ENCODE data around the gene CCSER1. TPM values are rescaled to one million over a fixed set of nuclear protein-coding genes. Genes with fewer than 3 reads are reported as not detected.

Gene CCSER1
- total RNA-seq, 8 experiments from 2014 or later, result 6.9 to 59.5 (median 25.8) TPM

DNA sequence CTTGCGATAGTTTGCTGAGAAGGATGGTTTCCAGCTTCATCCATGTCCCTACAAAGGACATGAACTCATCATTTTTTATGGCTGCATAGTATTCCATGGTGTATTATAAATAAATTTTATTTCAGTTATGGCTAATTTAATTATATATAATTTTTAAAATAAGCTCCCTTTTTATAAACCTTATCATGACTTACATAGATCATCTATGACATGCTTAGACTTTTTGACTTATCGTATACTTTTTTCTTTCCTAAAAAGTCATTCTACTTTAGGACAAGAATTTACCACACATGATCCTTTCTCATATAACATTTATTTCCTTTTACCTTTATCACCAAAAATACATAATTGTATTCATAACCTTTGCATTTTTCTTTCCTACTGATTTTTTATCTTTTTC, 376.5 kb downstream of the CCSER1 start:
- H3K4me3 ChIP-seq, result no peak overlapping the region
- no peak overlapping the region for H3K27ac ChIP-seq
- H3K4me1 ChIP-seq (replicated peaks in 1 of 2), result no peaks in the 10 kb centered on the region
- no peak for ATAC-seq (replicated peaks in 6 of 8)
- in situ Hi-C loops (cut with MboI; ENCODE audit: low pct_unique_long_range_greater_than_20kb in 2 of 9, low sequenced_read_pairs in 9 of 9, unreplicated experiment in 9 of 9), result no loop called here
- WGBS, 10 experiments, result 36 to 100% (median 81%) methylated on average over 1 to 2 of the region's 2 CpGs

- Histone ChIP-seq H3K4me1 (replicated peaks in 1 of 2) (no peaks in the 10 kb centered on the region), H3K4me3 (no peak overlapping the region), H3K27ac (no peak overlapping the region)
- in situ Hi-C loops (cut with MboI; ENCODE audit: low pct_unique_long_range_greater_than_20kb in 2 of 9, low sequenced_read_pairs in 9 of 9, unreplicated experiment in 9 of 9), result no loop called here
- no peak for ATAC-seq (replicated peaks in 6 of 8)
Observed at GRCh38 chr4:90515191-90515590, 388.0 kb downstream of the CCSER1 start.

GRCh38 chr4:90528551-90528950, 401.4 kb downstream of the CCSER1 start:
- WGBS, 10 experiments, result 0 to 100% (median 75%) methylated on average over 1 of the region's 1 CpG; no CpG with 5 or more reads in 1 of the 10 experiments
- in situ Hi-C loops (cut with MboI; ENCODE audit: low pct_unique_long_range_greater_than_20kb in 2 of 9, low sequenced_read_pairs in 9 of 9, unreplicated experiment in 9 of 9), result no loop called here
- no peak for ATAC-seq (replicated peaks in 6 of 8)
- H3K4me1 ChIP-seq (replicated peaks in 1 of 2), result no peaks in the 10 kb centered on the region
- no peak overlapping the region for H3K4me3 ChIP-seq
- no peak overlapping the region for H3K27ac ChIP-seq

- in situ Hi-C loops (cut with MboI; ENCODE audit: low pct_unique_long_range_greater_than_20kb in 2 of 9, low sequenced_read_pairs in 9 of 9, unreplicated experiment in 9 of 9), result no loop called here
- Histone ChIP-seq H3K4me3 (no peak overlapping the region), H3K4me1 (replicated peaks in 1 of 2) (no peaks in the 10 kb centered on the region), H3K27ac (no peak overlapping the region)
- peak in 1 of 8 experiments; percentile 32 for ATAC-seq (replicated peaks in 6 of 8)
- 0 to 100% (median 80%) methylated on average over 1 of the region's 1 CpG; no CpG with 5 or more reads in 5 of the 10 experiments for WGBS, 10 experiments
Observed at GRCh38 chr4:90536408-90536807, 409.2 kb downstream of the CCSER1 start.

DNA sequence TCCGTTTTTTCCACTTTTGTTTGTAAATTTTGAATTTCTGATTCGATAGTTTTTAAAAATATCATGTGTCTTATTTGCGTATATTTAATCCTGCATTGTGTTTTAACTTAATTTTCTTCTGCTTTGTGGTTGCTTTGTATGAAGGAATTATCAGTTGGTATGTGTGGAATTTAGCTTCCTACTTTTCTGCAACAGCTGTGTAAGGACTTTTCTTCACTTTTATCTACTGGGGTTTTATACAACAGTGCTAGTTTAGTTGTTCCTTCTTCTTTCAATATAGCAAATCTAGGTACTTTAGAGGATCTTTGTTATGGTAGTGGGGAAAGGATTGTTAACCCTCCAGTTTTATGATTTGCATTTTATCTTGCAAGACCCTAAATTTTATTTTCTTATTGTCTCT, 410.3 kb downstream of the CCSER1 start:
- no peak for ATAC-seq (replicated peaks in 6 of 8)
- in situ Hi-C loops (cut with MboI; ENCODE audit: low pct_unique_long_range_greater_than_20kb in 2 of 9, low sequenced_read_pairs in 9 of 9, unreplicated experiment in 9 of 9), result no loop called here
- 11 to 100% (median 84%) methylated on average over 2 to 3 of the region's 3 CpGs for WGBS, 10 experiments
- H3K4me3 ChIP-seq, result no peak overlapping the region
- H3K4me1 ChIP-seq (replicated peaks in 1 of 2), result no peaks in the 10 kb centered on the region
- H3K27ac ChIP-seq, result no peak overlapping the region

DNA sequence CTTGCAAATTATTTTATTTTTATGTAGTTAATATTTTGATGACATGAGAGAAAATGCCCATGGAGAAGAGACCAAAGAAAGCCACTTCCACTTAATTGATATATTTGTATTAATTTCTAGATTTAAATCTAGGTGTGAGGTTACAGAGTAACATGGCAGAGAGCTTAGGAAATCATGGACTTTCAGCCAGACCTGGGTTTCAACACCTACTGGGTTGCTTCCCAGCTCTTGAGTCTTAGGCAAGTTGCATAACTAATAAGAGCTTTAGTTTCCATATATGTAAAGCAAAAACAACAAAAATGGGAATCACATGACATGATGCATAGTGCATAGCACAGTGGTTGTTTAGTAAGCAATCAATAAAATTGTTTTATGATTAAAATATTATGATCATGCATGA, 413.3 kb downstream of the CCSER1 start:
- no peak overlapping the region for H3K27ac ChIP-seq
- no peak for ATAC-seq (replicated peaks in 6 of 8)
- H3K4me3 ChIP-seq, result no peak overlapping the region
- no peaks in the 10 kb centered on the region for H3K4me1 ChIP-seq (replicated peaks in 1 of 2)
- in situ Hi-C loops (cut with MboI; ENCODE audit: low pct_unique_long_range_greater_than_20kb in 2 of 9, low sequenced_read_pairs in 9 of 9, unreplicated experiment in 9 of 9), result no loop called here

GRCh38 chr4:90542216-90542615, 415.0 kb downstream of the CCSER1 start:
- H3K4me3 ChIP-seq, result no peak overlapping the region
- no peaks in the 10 kb centered on the region for H3K4me1 ChIP-seq (replicated peaks in 1 of 2)
- peak in 2 of 8 experiments; percentile 20 to 35 for ATAC-seq (replicated peaks in 6 of 8)
- no peak overlapping the region for H3K27ac ChIP-seq
- 0 to 100% (median 84%) methylated on average over 1 to 4 of the region's 4 CpGs for WGBS, 10 experiments
- in situ Hi-C loops (cut with MboI; ENCODE audit: low pct_unique_long_range_greater_than_20kb in 2 of 9, low sequenced_read_pairs in 9 of 9, unreplicated experiment in 9 of 9), result no loop called here

GRCh38 chr4:90543419-90544170, 416.4 kb downstream of the CCSER1 start:
- Histone ChIP-seq H3K27ac (no peak overlapping the region), H3K4me3 (no peak overlapping the region), H3K4me1 (replicated peaks in 1 of 2) (no peaks in the 10 kb centered on the region)
- no peak for ATAC-seq (replicated peaks in 6 of 8)
- in situ Hi-C loops (cut with MboI; ENCODE audit: low pct_unique_long_range_greater_than_20kb in 2 of 9, low sequenced_read_pairs in 9 of 9, unreplicated experiment in 9 of 9), result no loop called here
- 0 to 98% (median 77%) methylated on average over 2 to 5 of the region's 5 CpGs for WGBS, 10 experiments

GRCh38 chr4:90544532-90545045, 417.4 kb downstream of the CCSER1 start:
- WGBS, 10 experiments, result 0 to 88% (median 71%) methylated on average over 1 to 2 of the region's 2 CpGs; no CpG with 5 or more reads in 4 of the 10 experiments
- ATAC-seq (replicated peaks in 6 of 8), result peak in 1 of 8 experiments; percentile 81
- in situ Hi-C loops (cut with MboI; ENCODE audit: low pct_unique_long_range_greater_than_20kb in 2 of 9, low sequenced_read_pairs in 9 of 9, unreplicated experiment in 9 of 9), result no loop called here
- Histone ChIP-seq H3K4me3 (no peak overlapping the region), H3K27ac (no peak overlapping the region), H3K4me1 (replicated peaks in 1 of 2) (no peaks in the 10 kb centered on the region)

- in situ Hi-C loops (cut with MboI; ENCODE audit: low pct_unique_long_range_greater_than_20kb in 2 of 9, low sequenced_read_pairs in 9 of 9, unreplicated experiment in 9 of 9), result no loop called here
- Histone ChIP-seq H3K4me1 (replicated peaks in 1 of 2) (no peaks in the 10 kb centered on the region), H3K27ac (no peak overlapping the region), H3K4me3 (no peak overlapping the region)
- ATAC-seq (replicated peaks in 6 of 8), result no peak
- 13 to 94% (median 83%) methylated on average over 3 to 4 of the region's 4 CpGs; no CpG with 5 or more reads in 1 of the 10 experiments for WGBS, 10 experiments
Observed at GRCh38 chr4:90545380-90545779, 418.2 kb downstream of the CCSER1 start.

- H3K4me1 ChIP-seq (replicated peaks in 1 of 2), result no peaks in the 10 kb centered on the region
- no peak for ATAC-seq (replicated peaks in 6 of 8)
- in situ Hi-C loops (cut with MboI; ENCODE audit: low pct_unique_long_range_greater_than_20kb in 2 of 9, low sequenced_read_pairs in 9 of 9, unreplicated experiment in 9 of 9), result no loop called here
- H3K27ac ChIP-seq, result no peak overlapping the region
- WGBS, 10 experiments, result 0 to 100% (median 93%) methylated on average over 1 of the region's 1 CpG; no CpG with 5 or more reads in 4 of the 10 experiments
- H3K4me3 ChIP-seq, result no peak overlapping the region
Observed at GRCh38 chr4:90546114-90546513, 418.9 kb downstream of the CCSER1 start.

- 0 to 100% (median 98%) methylated on average over 1 to 2 of the region's 2 CpGs; no CpG with 5 or more reads in 6 of the 10 experiments for WGBS, 10 experiments
- no peaks in the 10 kb centered on the region for H3K4me1 ChIP-seq (replicated peaks in 1 of 2)
- no peak for ATAC-seq (replicated peaks in 6 of 8)
- no peak overlapping the region for H3K4me3 ChIP-seq
- in situ Hi-C loops (cut with MboI; ENCODE audit: low pct_unique_long_range_greater_than_20kb in 2 of 9, low sequenced_read_pairs in 9 of 9, unreplicated experiment in 9 of 9), result no loop called here
- H3K27ac ChIP-seq, result no peak overlapping the region
Observed at GRCh38 chr4:90570615-90571014, 443.4 kb downstream of the CCSER1 start.

DNA sequence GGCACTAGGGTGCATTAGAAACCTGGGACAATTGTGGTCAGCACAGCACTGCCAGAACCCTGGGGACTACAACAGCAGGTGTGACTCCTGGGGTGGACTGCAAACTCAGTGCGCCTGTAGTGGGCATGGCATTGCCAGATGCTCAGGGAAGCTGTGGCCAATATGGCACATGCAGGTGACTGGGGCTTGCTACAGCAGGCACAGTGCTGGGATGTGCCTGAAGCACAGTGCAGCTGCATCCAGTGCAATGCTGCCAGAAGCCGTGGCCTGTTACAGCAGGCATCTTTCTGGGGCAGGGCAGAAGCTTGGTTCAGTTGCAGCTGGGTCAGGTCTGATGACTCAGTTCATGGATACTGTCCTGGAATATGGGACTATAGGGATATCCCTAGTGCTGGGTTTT, 445.8 kb downstream of the CCSER1 start:
- Histone ChIP-seq H3K4me1 (replicated peaks in 1 of 2) (no peaks in the 10 kb centered on the region), H3K4me3 (no peak overlapping the region), H3K27ac (no peak overlapping the region)
- no peak for ATAC-seq (replicated peaks in 6 of 8)
- in situ Hi-C loops (cut with MboI; ENCODE audit: low pct_unique_long_range_greater_than_20kb in 2 of 9, low sequenced_read_pairs in 9 of 9, unreplicated experiment in 9 of 9), result no loop called here
- WGBS, 10 experiments, result 0 to 100% (median 42%) methylated on average over 1 of the region's 2 CpGs; no CpG with 5 or more reads in 6 of the 10 experiments

DNA sequence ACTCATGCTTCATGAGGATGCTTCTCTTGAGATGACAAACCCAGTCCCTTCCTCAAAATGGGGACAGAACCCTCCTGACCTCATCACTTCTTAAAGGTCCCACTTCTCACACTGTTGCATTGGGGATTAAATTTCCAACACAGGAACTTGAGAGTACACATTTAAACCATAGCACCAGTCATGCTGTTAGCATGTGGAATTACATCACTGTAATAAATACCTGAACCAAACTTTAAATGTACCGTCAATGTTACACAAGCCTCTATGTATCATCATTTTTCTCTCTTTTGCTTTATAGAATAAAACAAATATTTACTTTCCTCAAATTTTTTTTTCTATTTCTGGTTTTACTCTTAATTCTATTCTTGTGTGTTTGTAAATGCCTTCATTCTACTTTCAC, 448.2 kb downstream of the CCSER1 start:
- H3K4me3 ChIP-seq, result no peak overlapping the region
- 9 to 100% (median 100%) methylated on average over 1 of the region's 1 CpG; no CpG with 5 or more reads in 1 of the 10 experiments for WGBS, 10 experiments
- H3K27ac ChIP-seq, result no peak overlapping the region
- in situ Hi-C loops (cut with MboI; ENCODE audit: low pct_unique_long_range_greater_than_20kb in 2 of 9, low sequenced_read_pairs in 9 of 9, unreplicated experiment in 9 of 9), result no loop called here
- peaks cover 6 to 17% of the 10 kb centered on the region in 2 donors for H3K4me1 ChIP-seq (replicated peaks in 1 of 2)
- no peak for ATAC-seq (replicated peaks in 6 of 8)
